Right lobe of liver (tissue), 6 donors: Measurements from ENCODE around the gene USP7. TPM values are rescaled to one million over a fixed set of nuclear protein-coding genes. Genes with fewer than 3 reads are reported as not detected.

Experiments used
- ATAC-seq, 4 donors: fragments of 200-7000 bp; cut with Tn5 transposase; one replicate each; pipeline ENCODE4 v1.9.1; 2020; ENCODE audit warnings: mild to moderate bottlenecking in 4 of 4, moderate library complexity in 4 of 4
- DNase-seq, 3 donors: peaks; one replicate each; pipeline ENCODE4 v3.0.0-alpha.2; 2020
- H3K27ac ChIP-seq, 3 donors: fragments of 200-600 bp; one replicate each; pipeline ENCODE4 v1.8.0; 2022
- H3K27me3 ChIP-seq, 2 donors: fragments of 200-600 bp; one replicate each; pipeline ENCODE4 v1.8.0; 2022
- H3K36me3 ChIP-seq, 4 donors: fragments of 200-600 bp; sonication (generic) in 1 of 4; one replicate each; pipeline versions ENCODE4 v1.5.1 to v1.8.0; 2017 to 2022; ENCODE audit warnings: control low read depth in 1 of 4
- H3K4me1 ChIP-seq, 4 donors: fragments of 200-600 bp; sonication (generic) in 1 of 4; one replicate each; pipeline versions ENCODE4 v1.5.1 to v1.8.0; 2017 to 2022; ENCODE audit warnings: control low read depth in 1 of 4
- H3K4me3 ChIP-seq, 3 donors: fragments of 200-600 bp; one replicate each; pipeline ENCODE4 v1.8.0; 2022
- H3K9me3 ChIP-seq, 4 donors: fragments of 200-600 bp; sonication (generic) in 1 of 4; one replicate each; pipeline versions ENCODE4 v1.5.1 to v1.8.0; 2017 to 2022; ENCODE audit warnings: control low read depth in 1 of 4
- POLR2A ChIP-seq: fragments of 450-650 bp; IDR thresholded peaks from one replicate; pipeline ENCODE4 v1.6.1; 2017; ENCODE audit warnings: antibody characterized with exemption, mild to moderate bottlenecking
- WGBS: methylation state at CpG from one replicate; pipeline ENCODE4 v1.1.6; 2018; ENCODE audit warnings: low coverage, low lambda C conversion rate; ENCODE audit not compliant: insufficient coverage; ENCODE audit errors: missing lambda C conversion rate; 5-methylcytosine and 5-hydroxymethylcytosine counted together
- intact Hi-C, 2 donors: fragments of 100-400 bp; cut with DNase I; formaldehyde crosslinking; loops; one replicate each; pipeline versions ENCODE4 v1.11.2 to v1.14.1; 2022
- total RNA-seq, 6 experiments: library from RNA; depleted of rRNA in 2 of 6; stranded (reverse); fragments of >200 nt in 2 of 6; fragmentation: NEBNext Ultra II Directional in 3 of 6; extraction: Animal tissue kit (Norgen Biotek cat#: 25700) in 3 of 6; gene quantifications; one replicate each; pipeline versions ENCODE4 v1.1.0 to v1.2.4, GENCODE V29; 2016 to 2023
- TF ChIP-seq, protein P1 (sequence below), 4 donors: fragments of 200-600 bp in 3 of 4; fragments of 450-650 bp in 1 of 4; IDR thresholded peaks; one replicate each; pipeline versions ENCODE4 v1.5.1 to v1.8.0; 2016 to 2022; ENCODE audit warnings: antibody characterized with exemption in 4 of 4, mild to moderate bottlenecking in 2 of 4
- donor health status: DM: no; HTN: yes; CAD: no.
- donor health status: DM: no; HTN: no; CAD: no.
- donor health status: DM: no; HTN: no; CAD: no.
- donor health status: DM: no; HTN: yes; CAD: no.
- donor health status: DM: no; HTN: yes; CAD: no.

The USP7 gene
- total RNA-seq, 6 experiments from 2014 or later = 46.8 to 55.8 (median 49.1) TPM

DNA sequence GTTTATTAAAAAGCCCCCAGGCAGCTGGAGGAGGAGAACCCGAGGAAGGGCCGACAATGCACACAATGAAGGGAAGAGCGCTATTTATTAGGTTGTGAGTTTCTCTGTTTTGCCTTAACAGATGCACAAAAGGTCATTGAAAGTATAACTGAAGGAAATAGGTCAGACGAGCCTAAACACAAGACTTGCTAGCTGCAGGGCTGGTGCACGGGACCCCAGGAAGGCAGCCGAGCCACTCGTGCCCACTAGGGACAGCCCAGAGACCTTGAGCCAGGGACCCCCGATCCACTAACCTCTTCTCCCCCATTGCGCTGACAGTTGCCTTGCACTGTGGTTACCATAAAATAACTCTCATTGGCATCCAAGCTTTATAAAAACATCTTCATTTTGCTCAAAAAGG, 70.3 kb downstream of the USP7 start:
- Histone ChIP-seq H3K36me3 (peaks cover 21 to 77% (median 38%) of the 10 kb centered on the region in 4 donors), H3K9me3 (no peaks in the 10 kb centered on the region), H3K27me3 (no peaks in the 10 kb centered on the region), H3K4me3 (no peak overlapping the region), H3K4me1 (no peaks in the 10 kb centered on the region), H3K27ac (no peak overlapping the region)
- intact Hi-C loops = loop anchor here in 1 of 2 donors (10.0 kb wide), 1 partner anchor 111 kb away; no protein-coding TSS in a partner anchor
- DNase-seq (peak in 1 of 3 donors; percentile 20), ATAC-seq (no peak)
- TF ChIP-seq, protein P1, sequence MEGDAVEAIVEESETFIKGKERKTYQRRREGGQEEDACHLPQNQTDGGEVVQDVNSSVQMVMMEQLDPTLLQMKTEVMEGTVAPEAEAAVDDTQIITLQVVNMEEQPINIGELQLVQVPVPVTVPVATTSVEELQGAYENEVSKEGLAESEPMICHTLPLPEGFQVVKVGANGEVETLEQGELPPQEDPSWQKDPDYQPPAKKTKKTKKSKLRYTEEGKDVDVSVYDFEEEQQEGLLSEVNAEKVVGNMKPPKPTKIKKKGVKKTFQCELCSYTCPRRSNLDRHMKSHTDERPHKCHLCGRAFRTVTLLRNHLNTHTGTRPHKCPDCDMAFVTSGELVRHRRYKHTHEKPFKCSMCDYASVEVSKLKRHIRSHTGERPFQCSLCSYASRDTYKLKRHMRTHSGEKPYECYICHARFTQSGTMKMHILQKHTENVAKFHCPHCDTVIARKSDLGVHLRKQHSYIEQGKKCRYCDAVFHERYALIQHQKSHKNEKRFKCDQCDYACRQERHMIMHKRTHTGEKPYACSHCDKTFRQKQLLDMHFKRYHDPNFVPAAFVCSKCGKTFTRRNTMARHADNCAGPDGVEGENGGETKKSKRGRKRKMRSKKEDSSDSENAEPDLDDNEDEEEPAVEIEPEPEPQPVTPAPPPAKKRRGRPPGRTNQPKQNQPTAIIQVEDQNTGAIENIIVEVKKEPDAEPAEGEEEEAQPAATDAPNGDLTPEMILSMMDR (IDR thresholded peaks at IDR 0.05) = no peak
- no peak for TF ChIP-seq POLR2A
- WGBS = 78% methylated on average over 3 of the region's 9 CpGs

DNA sequence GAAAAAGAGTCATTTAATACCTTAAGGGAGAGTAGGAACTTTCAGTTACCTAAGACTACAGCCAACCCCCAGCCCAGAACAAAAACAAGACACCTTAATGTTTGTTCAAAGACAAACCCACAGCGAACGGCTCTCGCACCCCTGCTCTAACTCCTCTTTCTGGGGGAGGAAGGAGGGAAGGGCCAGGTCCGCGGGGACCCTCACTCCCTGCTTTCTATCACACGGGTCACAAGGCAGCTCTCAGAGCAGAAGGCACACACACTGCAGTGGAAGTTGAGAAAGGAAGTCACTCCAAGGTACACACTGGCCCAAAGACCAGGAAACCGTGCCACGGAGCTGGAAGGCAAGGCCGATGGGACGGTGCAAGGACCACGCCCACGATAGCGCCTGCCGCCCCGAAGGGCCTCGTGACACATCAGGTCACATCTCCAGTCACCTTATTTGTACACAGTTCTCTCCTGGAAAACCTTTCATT, 71.6 kb downstream of the USP7 start:
- Histone ChIP-seq H3K4me1 (no peaks in the 10 kb centered on the region), H3K36me3 (peaks cover 21 to 66% (median 32%) of the 10 kb centered on the region in 4 donors), H3K27me3 (no peaks in the 10 kb centered on the region), H3K9me3 (no peaks in the 10 kb centered on the region), H3K27ac (no peak overlapping the region), H3K4me3 (no peak overlapping the region)
- intact Hi-C loops = loop anchor here in 1 of 2 donors (10.0 kb wide), 1 partner anchor 113 kb away; no protein-coding TSS in a partner anchor
- no peak for ATAC-seq
- WGBS = 93% methylated on average over 9 of the region's 16 CpGs
- peak in 1 of 3 donors; percentile 42 for DNase-seq
- TF ChIP-seq, protein P1 (IDR thresholded peaks at IDR 0.05) = no peak
- TF ChIP-seq POLR2A = no peak

DNA sequence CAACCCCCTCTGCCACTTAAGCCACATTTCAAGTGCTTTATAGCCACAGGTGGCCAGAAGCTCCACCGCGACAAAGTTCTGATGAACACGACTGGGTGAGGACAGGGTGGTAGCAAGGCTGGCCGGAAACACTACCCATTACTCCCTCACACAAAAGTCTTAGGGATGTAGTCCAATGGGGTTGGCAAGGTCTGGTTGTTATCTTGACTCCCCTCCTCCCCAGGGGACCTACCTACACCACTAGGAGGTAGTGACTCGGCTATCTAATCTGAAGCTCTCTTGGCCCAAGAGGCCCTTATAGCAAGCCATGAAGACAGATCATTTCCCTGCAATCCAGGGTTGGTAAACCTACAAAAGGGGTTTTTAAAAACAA, 73.2 kb downstream of the USP7 start:
- no peaks in the 10 kb centered on the region for H3K27me3 ChIP-seq
- H3K36me3 ChIP-seq = peaks cover 12 to 50% (median 24%) of the 10 kb centered on the region in 4 donors
- ATAC-seq (no peak), DNase-seq (peak in 1 of 3 donors; percentile 16)
- no peak for TF ChIP-seq POLR2A
- TF ChIP-seq, protein P1 (IDR thresholded peaks at IDR 0.05) = no peak
- H3K4me1 ChIP-seq = no peaks in the 10 kb centered on the region
- H3K4me3 ChIP-seq = no peak overlapping the region
- no peaks in the 10 kb centered on the region for H3K9me3 ChIP-seq
- intact Hi-C loops = loop anchor here in 1 of 2 donors (10.0 kb wide), 1 partner anchor 114 kb away; no protein-coding TSS in a partner anchor
- no peak overlapping the region for H3K27ac ChIP-seq
- 95% methylated on average over 4 of the region's 5 CpGs for WGBS

DNA sequence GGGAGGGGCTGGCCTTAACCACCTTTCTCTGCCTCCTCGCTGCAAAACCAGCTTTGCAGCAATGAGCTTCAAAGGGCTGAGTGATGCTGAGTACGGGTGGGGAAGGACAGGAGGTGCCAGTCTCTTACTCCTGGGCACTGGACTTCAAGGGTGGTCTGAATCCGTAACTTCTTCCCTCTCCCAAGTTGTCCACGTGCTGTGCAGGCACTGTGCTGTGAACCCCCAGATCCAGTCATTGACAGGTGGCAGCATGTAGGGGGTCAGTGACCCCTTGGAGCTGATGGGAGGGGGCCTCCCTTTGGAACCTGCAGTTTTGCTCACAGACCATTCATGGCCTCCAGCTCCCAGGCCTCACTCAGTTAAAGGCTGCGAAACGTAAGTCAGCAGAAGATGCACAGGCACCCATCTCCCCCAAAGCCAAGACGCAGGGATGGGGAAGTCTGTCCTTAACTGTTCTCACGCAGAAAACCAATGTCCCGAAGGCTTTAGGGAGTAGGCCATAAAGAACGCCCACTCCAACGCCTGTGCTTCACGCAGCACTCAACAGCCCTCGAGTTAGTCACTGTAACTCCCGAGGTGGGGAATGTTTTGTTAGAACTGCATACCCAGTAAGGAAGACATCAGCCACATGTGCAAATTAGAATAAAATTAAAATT, 73.7 kb downstream of the USP7 start:
- intact Hi-C loops = loop anchor here (10.0 kb wide), 3 partner anchors 115 to 325 kb away; no protein-coding TSS in a partner anchor
- Histone ChIP-seq H3K27ac (no peak overlapping the region), H3K36me3 (peaks cover 9 to 45% (median 19%) of the 10 kb centered on the region in 4 donors), H3K9me3 (no peaks in the 10 kb centered on the region), H3K27me3 (no peaks in the 10 kb centered on the region), H3K4me1 (no peaks in the 10 kb centered on the region), H3K4me3 (no peak overlapping the region)
- peak in 1 of 3 donors; percentile 28 for DNase-seq
- 81% methylated on average over 8 of the region's 14 CpGs for WGBS
- TF ChIP-seq POLR2A = no peak
- TF ChIP-seq, protein P1 (IDR thresholded peaks at IDR 0.05) = no peak
- no peak for ATAC-seq
